Dedifferentiated amniotic fluid mesenchymal stem cell (primary cell): ENCODE data around the gene RIMKLB.
"Not testable (repeated sequence)": the region's sequence is repeated elsewhere in the genome, so short reads cannot be mapped to it uniquely, and the experiment has no call there.

Source experiments
- DNase-seq: peaks from one replicate; pipeline ENCODE4 v3.0.0-alpha.2; 2016; ENCODE audit errors: extremely low spot score

RIMKLB gene

GRCh38 chr12:8692573-8692972 is 5.2 kb upstream of the RIMKLB start:
- peak; percentile 52 for DNase-seq

DNA sequence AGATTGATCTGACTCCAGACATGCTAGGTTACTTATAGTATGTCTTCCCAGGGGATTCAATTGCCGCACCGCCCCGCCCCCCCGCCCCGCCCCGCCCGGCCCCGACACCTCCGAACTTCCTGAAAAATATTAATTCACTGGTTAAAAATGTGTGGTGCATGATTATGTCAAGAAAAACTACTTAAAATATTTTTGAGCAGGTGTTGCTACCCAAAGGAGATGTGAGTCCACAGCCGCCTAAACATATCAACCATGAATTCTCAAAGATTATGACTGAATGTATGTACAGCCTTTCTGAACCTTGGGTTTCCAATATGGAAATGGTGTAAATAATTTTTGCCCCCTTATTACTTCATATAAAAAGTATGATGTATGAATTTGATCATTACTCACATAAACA is 2.7 kb upstream of the RIMKLB start:
- DNase-seq = no peak

DNA sequence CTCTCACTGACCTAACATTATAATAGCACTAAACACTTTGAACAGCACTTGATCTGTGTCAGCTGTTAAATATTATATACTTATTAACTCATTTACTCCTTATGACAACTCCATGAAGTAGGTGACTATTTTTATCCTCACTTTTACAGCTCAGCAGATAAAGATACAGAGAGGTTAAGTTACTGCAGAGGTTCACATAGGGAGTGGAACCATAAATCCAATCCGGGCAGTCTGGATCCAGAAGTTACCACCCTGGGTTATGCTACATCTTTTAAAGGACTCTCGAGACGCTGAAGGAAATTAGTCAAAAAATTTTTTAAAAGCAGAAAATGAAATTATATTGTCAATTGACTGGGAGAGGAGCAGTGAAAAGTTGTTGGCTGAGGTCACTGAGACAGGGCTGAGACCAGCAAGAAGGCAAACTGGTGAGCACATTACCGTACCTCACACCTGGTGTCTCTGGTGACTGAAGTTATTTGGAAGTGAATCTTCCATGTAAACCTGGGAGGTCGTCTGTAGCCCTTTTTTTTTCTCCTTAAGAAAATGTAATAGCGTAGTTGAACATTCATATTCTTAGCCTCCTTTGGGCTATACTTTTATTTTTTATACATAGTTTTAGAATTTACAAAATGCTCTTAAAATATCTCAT is 1.2 kb upstream of the RIMKLB start:
- no peak for DNase-seq

DNA sequence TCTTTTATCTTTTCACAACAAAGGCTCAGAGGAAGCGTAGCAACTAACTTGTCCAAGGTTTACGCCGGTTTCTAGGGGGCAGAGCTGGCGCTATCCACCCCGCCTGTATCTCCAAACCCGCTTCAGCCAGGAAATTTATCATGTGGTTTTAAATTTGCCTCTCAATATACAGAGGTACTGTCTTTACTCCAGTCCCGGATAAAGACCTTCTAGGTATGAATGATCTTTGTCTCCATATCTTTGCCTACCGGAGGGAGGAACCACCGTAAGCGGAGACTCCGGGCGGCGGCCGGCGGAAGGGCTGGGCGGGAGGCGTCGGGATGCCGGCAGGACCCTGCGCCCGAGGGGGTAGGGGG is 693 bp upstream of the RIMKLB start:
- no peak for DNase-seq

DNA sequence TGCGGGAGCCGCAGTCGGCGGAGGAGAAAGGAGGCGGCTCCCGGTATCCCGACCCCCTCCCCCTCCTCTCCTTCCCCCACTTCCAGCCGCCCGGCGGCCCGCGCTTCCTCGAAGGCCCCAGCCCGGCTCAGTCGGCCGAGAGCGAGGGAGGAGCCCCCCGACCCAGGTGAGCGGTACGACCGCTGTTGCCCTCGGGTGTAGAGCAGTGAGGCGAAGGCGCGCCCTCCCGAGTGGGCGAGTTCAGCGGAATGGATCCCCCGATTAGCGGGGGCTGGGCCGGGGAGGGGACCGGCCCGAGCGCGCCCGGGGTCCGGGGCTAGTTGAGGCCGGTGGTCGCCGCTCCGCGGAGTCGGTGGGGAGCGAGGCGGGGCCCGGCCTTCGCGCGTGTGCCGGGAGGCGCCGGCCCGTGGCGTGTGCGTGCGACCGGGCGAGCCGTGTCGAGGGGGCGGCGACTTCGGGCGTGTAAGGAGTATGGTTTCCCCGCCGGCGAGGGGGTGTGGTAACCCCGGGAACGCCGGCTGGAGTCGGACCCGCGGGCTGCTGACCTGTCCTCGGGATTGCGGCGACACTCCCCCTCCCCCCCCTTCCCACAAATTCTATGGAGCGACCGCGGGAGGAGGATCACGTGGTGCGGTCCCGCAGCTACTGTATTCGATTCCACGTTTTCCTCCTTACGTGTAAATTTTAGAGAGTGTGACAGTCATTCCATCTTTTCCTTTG is 501 bp downstream of the RIMKLB start:
- no peak for DNase-seq

- DNase-seq = peak; percentile 49
Observed at GRCh38 chr12:8698879-8699278, 1.1 kb downstream of the RIMKLB start.

GRCh38 chr12:8699714-8700113 is 1.9 kb downstream of the RIMKLB start:
- no peak for DNase-seq

GRCh38 chr12:8701046-8701660 is 3.4 kb downstream of the RIMKLB start:
- no peak for DNase-seq

DNA sequence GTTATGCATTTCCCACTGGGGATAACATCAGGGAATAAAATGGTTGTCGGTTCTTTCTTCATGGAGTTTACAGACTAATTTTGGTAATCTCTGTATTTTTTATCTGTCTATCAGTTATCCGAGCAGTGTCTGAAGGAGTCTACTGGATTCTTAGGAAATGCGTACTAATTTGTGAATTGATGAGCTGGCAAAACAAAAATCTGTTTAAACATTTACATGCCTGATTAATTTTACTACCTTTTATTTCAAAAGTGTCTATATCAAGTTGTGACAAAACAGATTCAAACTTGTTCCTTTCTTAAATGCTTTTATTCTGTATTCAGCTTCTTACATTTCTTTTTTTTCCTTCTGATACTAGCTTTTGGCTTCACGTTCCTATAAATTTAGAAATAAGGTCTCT is 4.4 kb downstream of the RIMKLB start:
- DNase-seq = no peak

- no peak for DNase-seq
Observed at GRCh38 chr12:8709124-8709830, 11.5 kb downstream of the RIMKLB start.

GRCh38 chr12:8712572-8712971 is 14.8 kb downstream of the RIMKLB start:
- no peak for DNase-seq

- DNase-seq = no peak
Observed at GRCh38 chr12:8722286-8722800, 24.6 kb downstream of the RIMKLB start.

DNA sequence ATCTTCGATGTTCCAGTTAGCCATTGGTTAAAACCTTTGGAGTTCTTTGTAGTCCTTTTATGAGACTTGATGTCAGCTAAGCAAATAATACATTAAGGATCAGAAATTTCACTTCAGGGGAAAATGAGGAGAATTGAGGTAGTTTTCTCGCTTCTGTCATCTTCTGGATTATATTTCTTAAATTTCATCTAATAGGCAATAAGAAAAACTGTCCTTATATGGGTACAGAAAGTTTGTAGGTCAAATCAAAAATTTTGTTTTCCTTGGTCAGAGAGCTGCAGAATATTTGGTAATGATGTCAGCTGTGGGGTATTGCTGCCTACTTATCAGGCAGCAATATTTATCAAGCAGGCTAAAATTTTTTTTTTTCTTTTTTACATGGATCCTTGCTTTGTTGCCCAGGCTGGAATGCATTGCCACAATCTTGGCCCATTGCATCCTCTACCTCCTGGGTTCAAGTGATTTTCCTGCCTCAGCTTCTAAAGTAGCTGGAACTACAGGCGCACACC is 37.1 kb downstream of the RIMKLB start:
- DNase-seq = peak; percentile 15

DNA sequence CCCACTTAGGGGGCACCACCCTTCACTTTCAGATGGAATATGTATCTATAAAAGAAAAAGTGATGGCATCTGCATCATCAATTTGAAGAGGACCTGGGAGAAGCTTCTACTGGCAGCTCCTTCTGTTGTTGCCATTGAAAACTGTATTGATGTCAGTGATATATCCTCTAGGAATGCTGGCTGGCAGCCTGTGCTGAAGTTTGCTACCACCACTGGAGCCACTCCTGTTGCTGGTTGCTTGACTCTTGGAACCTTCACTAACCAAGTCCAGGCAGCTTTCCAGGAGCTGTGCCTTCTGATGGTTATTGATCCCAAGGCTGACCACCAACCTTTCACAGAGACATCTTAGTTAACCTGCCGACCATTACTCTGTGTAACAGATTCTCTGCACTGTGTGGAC is 44.7 kb downstream of the RIMKLB start:
- peak; percentile 59 for DNase-seq

GRCh38 chr12:8743121-8743520 is 45.3 kb downstream of the RIMKLB start:
- not testable (repeated sequence) for DNase-seq

- DNase-seq = not testable (repeated sequence)
Observed at GRCh38 chr12:8745631-8746030, 47.8 kb downstream of the RIMKLB start.

GRCh38 chr12:8746046-8746445 is 48.3 kb downstream of the RIMKLB start:
- no peak for DNase-seq

GRCh38 chr12:8760076-8760475 is 62.3 kb downstream of the RIMKLB start:
- not testable (repeated sequence) for DNase-seq

- not testable (repeated sequence) for DNase-seq
Observed at GRCh38 chr12:8762701-8763100, 64.9 kb downstream of the RIMKLB start.

DNA sequence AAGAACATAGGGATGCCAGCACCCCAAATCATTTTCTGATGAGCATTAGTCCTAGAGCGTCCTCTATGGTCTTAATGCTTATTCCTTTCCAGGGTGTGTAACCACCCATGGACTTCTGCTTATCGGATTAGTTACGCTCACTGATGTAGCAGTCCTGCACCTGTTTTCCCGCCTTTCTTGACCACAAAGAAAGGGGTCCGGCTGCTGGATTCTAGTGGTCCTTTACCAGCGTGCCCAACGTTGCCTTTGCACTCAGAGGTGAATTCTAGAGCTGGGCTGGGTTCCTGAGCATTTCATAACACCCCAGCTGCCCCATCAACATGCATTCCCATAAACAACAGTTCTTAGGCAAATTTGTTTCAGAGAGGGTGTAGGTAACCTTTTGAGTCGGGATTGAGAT is 68.3 kb downstream of the RIMKLB start:
- DNase-seq = not testable (repeated sequence)

DNA sequence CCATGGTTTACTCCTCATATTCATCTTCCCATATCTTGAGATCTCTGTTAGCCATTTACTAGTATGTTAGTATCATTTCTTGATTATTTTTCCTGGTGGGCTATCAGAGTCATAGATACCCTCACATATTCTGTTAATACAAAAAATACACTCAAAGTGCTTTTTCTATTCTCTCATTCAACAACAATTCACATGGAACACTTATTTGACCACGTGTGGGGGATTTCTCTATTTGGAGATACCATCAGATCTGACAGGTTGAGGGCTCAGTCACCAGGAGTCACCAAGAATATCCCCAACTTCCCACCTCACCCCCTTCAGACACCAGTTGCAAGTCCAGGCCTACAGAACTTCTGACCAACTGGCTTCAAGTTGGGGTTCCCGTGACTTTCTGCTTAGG is 72.7 kb downstream of the RIMKLB start:
- DNase-seq = no peak

GRCh38 chr12:8771072-8771471 is 73.3 kb downstream of the RIMKLB start:
- DNase-seq = no peak
